ENCODE measurements around the gene SPATA25. TPM values are rescaled to one million over a fixed set of nuclear protein-coding genes. Genes with fewer than 3 reads are reported as not detected.

SPATA25 gene
- total RNA-seq, 2 experiments from 2014 or later = 0.50 to 0.63 TPM

DNA sequence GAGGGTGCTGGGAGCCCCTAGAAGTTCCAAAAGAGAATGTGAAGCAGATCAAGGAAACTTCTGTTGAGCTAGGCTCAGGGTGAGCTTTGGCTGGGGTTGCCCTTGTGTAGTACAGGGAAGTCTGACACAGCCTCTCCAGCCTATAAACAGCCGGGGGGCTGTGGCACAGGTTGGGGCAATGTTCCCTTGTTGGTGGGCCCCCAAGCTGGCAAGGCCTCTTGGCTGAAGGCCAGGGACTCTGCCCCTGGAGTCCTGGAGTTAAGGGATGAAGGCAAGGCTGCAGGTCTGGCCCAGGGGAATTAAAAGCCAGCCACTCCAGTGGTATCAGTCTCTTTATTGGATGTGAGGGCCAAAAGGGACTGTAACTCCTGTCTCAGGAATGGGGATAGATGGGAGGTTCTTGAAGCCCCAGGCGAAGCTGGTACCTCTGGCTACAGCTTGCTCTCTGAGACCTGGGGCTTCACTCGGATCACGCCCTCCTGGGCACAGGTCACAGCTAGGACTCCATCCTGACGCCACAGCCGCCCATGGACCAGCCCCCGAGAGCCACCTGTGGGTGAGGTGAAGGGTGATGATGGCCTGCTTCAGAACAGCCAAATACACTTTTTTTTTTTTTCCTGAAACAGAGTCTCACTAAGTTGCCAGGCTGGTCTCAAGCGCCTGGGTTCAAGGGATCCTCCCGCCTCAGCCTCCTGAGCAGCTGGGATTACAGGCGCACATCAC is 45.9 kb downstream of the SPATA25 start:
- Mint-ChIP-seq H3K4me3 (no peak overlapping the region), H3K27me3 (no peaks in the 10 kb centered on the region), H3K36me3 (peaks cover 11% of the 10 kb centered on the region), H3K27ac (no peak overlapping the region), H3K9me3 (no peaks in the 10 kb centered on the region), H3K4me1 (ENCODE audit: low read depth) (no peaks in the 10 kb centered on the region)
- POLR2A ChIA-PET = no interaction called here
- no peak for DNase-seq
- intact Hi-C loops (cut with micrococcal nuclease) = no loop called here
- CTCF ChIA-PET = interaction anchor here (1.5 kb wide), 1 partner anchor 15 kb away, joined by 3 read pairs; no protein-coding TSS in a partner anchor

GRCh38 chr20:45840700-45841198 is 46.7 kb downstream of the SPATA25 start:
- H3K36me3 Mint-ChIP-seq = peaks cover 11% of the 10 kb centered on the region
- ChIA-PET POLR2A (no interaction called here), CTCF (interaction anchor here (1.5 kb wide), 1 partner anchor 16 kb away, joined by 3 read pairs; no protein-coding TSS in a partner anchor)
- no peak for DNase-seq
- no peak overlapping the region for H3K4me3 Mint-ChIP-seq
- H3K27ac Mint-ChIP-seq = no peak overlapping the region
- no peaks in the 10 kb centered on the region for H3K4me1 Mint-ChIP-seq (ENCODE audit: low read depth)
- intact Hi-C loops (cut with micrococcal nuclease) = no loop called here
- H3K9me3 Mint-ChIP-seq = no peaks in the 10 kb centered on the region
- no peaks in the 10 kb centered on the region for H3K27me3 Mint-ChIP-seq

GRCh38 chr20:45836841-45837240 is 50.6 kb downstream of the SPATA25 start:
- CTCF ChIA-PET = interaction anchor here (0.9 kb wide), 1 partner anchor 13 kb away, joined by 4 read pairs; no protein-coding TSS in a partner anchor
- H3K4me1 Mint-ChIP-seq (ENCODE audit: low read depth) = peaks cover 13% of the 10 kb centered on the region
- no peak for DNase-seq
- H3K27ac Mint-ChIP-seq = no peak overlapping the region
- no peak overlapping the region for H3K4me3 Mint-ChIP-seq
- intact Hi-C loops (cut with micrococcal nuclease) = loop anchor here (10.0 kb wide), 1 partner anchor 48 kb away; the partner anchor contains the start of genes SPATA25 and ZSWIM1
- no peaks in the 10 kb centered on the region for H3K36me3 Mint-ChIP-seq
- POLR2A ChIA-PET = interaction anchor here (0.7 kb wide), 1 partner anchor 10 kb away, joined by 3 read pairs; no protein-coding TSS in a partner anchor
- H3K27me3 Mint-ChIP-seq = no peaks in the 10 kb centered on the region
- H3K9me3 Mint-ChIP-seq = no peaks in the 10 kb centered on the region

Other genes starting within 250 kb of the SPATA25 start
- gene WFDC11, start 217.4 kb downstream of the SPATA25 start, total RNA-seq = not detected
- not detected for gene WFDC13, start 185.6 kb downstream of the SPATA25 start, total RNA-seq
- gene WFDC10B, start 182.6 kb downstream of the SPATA25 start, total RNA-seq = not detected
- gene SPINT4, start 165.3 kb downstream of the SPATA25 start, total RNA-seq = not detected
- gene WFDC3, start 95.7 kb downstream of the SPATA25 start, total RNA-seq = not detected
- gene DNTTIP1, start 95.7 kb downstream of the SPATA25 start, total RNA-seq = 10 to 100 TPM; 24.9 to 27.0 TPM
- gene UBE2C, start 75.0 kb downstream of the SPATA25 start, total RNA-seq = 100 to 1,000 TPM; 192 to 196 TPM
- not detected for gene TNNC2, start 60.3 kb downstream of the SPATA25 start, total RNA-seq
- gene SNX21, start 53.8 kb downstream of the SPATA25 start, total RNA-seq = 1 to 10 TPM; 1.8 to 2.2 TPM
- gene ACOT8, start 30.2 kb downstream of the SPATA25 start, total RNA-seq = 10 to 100 TPM; 25.5 to 29.0 TPM
- gene ZSWIM3, start 30.0 kb downstream of the SPATA25 start, total RNA-seq = 1 to 10 TPM; 4.7 TPM
- 1 to 10 TPM; 7.7 to 8.1 TPM for gene ZSWIM1, start 6.4 kb downstream of the SPATA25 start, total RNA-seq
- gene NEURL2, start 3.6 kb upstream of the SPATA25 start, total RNA-seq = 1 to 10 TPM; 2.3 to 2.5 TPM
- gene CTSA, start 3.7 kb upstream of the SPATA25 start, total RNA-seq = 10 to 100 TPM; 49.8 to 54.8 TPM
- 1 to 10 TPM; 9.4 to 9.5 TPM for gene PLTP, start 24.5 kb upstream of the SPATA25 start, total RNA-seq
- 10 to 100 TPM; 29.9 to 33.0 TPM for gene PCIF1, start 47.1 kb upstream of the SPATA25 start, total RNA-seq
- gene ZNF335, start 84.6 kb upstream of the SPATA25 start, total RNA-seq = 10 to 100 TPM; 24.1 to 26.0 TPM
- gene MMP9, start 121.3 kb upstream of the SPATA25 start, total RNA-seq = under 1 TPM; 0.10 to 0.12 TPM
- gene SLC12A5, start 141.6 kb upstream of the SPATA25 start, total RNA-seq = under 1 TPM in 1 of 2 experiments, not detected in 1; 0.97 TPM
- gene NCOA5, start 202.3 kb upstream of the SPATA25 start, total RNA-seq = 10 to 100 TPM; 13.1 to 13.7 TPM
- 1 to 10 TPM; 3.2 to 4.0 TPM for gene CD40, start 230.7 kb upstream of the SPATA25 start, total RNA-seq

Data from activated CD4-positive, alpha-beta memory T cell treated with anti-CD3 and anti-CD28 coated beads for 36 hours (primary cell).